Hepatocyte (in vitro differentiated cells): ENCODE data around the gene BRI3. TPM values are rescaled to one million over a fixed set of nuclear protein-coding genes. Genes with fewer than 3 reads are reported as not detected.
A peak's percentile ranks its signal among the peaks of the same experiment; 100 is the strongest.

ENCODE experiments used
- DNase-seq: peaks from one replicate; pipeline ENCODE4 v3.0.0-alpha.2; 2016; ENCODE audit warnings: low spot score
- H2AFZ ChIP-seq: fragments of 200-600 bp; sonication (generic); 2 replicates; pipeline ENCODE4 v1.6.0; 2016; ENCODE audit warnings: antibody characterized with exemption, mild to moderate bottlenecking
- H3K27ac ChIP-seq: fragments of 200-600 bp; sonication (generic); 2 replicates; pipeline ENCODE4 v1.5.1; 2016; ENCODE audit warnings: mild to moderate bottlenecking
- H3K27me3 ChIP-seq: fragments of 200-600 bp; sonication (generic); 2 replicates; pipeline ENCODE4 v1.6.1; 2016
- H3K36me3 ChIP-seq: fragments of 200-600 bp; sonication (generic); replicated peaks from 2 replicates; pipeline ENCODE4 v1.5.1; 2016; ENCODE audit warnings: low read depth; ENCODE audit not compliant: insufficient read depth
- H3K4me1 ChIP-seq: fragments of 200-600 bp; sonication (generic); 2 replicates; pipeline ENCODE4 v1.5.1; 2016; ENCODE audit warnings: mild to moderate bottlenecking, moderate library complexity; ENCODE audit not compliant: insufficient read depth
- H3K4me2 ChIP-seq: fragments of 200-600 bp; sonication (generic); 2 replicates; pipeline ENCODE4 v1.6.0; 2016
- H3K4me3 ChIP-seq: fragments of 200-600 bp; sonication (generic); 2 replicates; pipeline ENCODE4 v1.5.1; 2016; ENCODE audit warnings: mild to moderate bottlenecking
- H3K79me2 ChIP-seq: fragments of 200-600 bp; sonication (generic); 2 replicates; pipeline ENCODE4 v1.6.0; 2017; ENCODE audit warnings: mild to moderate bottlenecking
- H3K9me2 ChIP-seq: fragments of 200-600 bp; sonication (generic); replicated peaks from 2 replicates; pipeline ENCODE4 v1.6.0; 2017; ENCODE audit warnings: mild to moderate bottlenecking; ENCODE audit not compliant: insufficient read depth
- H3K9me3 ChIP-seq: fragments of 200-600 bp; sonication (generic); 2 replicates; pipeline ENCODE4 v1.5.1; 2016; ENCODE audit warnings: low read depth, mild to moderate bottlenecking
- H4K20me1 ChIP-seq: fragments of 200-600 bp; sonication (generic); 2 replicates; pipeline ENCODE4 v1.6.0; 2016; ENCODE audit warnings: mild to moderate bottlenecking; ENCODE audit not compliant: insufficient read depth, poor library complexity, severe bottlenecking
- CTCF ChIP-seq: fragments of 200-600 bp; sonication (generic); IDR thresholded peaks from 2 replicates; pipeline ENCODE4 v1.5.1; 2016; ENCODE audit warnings: antibody characterized with exemption, mild to moderate bottlenecking; ENCODE audit not compliant: poor library complexity
- EZH2 ChIP-seq: fragments of 200-600 bp; sonication (generic); IDR thresholded peaks from 2 replicates; pipeline ENCODE4 v1.6.1; 2016; ENCODE audit warnings: antibody characterized with exemption, mild to moderate bottlenecking, borderline replicate concordance
- EZH2phosphoT487 ChIP-seq: fragments of 200-600 bp; sonication (generic); IDR thresholded peaks from one replicate; pipeline ENCODE4 v1.6.1; 2018; ENCODE audit warnings: antibody characterized with exemption, mild to moderate bottlenecking, low read depth, moderate library complexity; ENCODE audit not compliant: unreplicated experiment, severe bottlenecking
- WGBS: methylation state at CpG from one replicate; pipeline ENCODE4 v1.1.6; 2016; ENCODE audit warnings: low lambda C conversion rate; ENCODE audit errors: missing lambda C conversion rate; 5-methylcytosine and 5-hydroxymethylcytosine counted together
- polyA plus RNA-seq: library from polyadenylated mRNA; unstranded; fragments of >200 nt; fragmentation: Nextera tagmentation; extraction: Ambion mirVana; gene quantifications from 2 replicates; pipeline ENCODE4 v1.2.1, GENCODE V29; 2016
- total RNA-seq: library from RNA; depleted of rRNA; stranded (reverse); fragments of >200 nt; gene quantifications from 2 replicates; pipeline ENCODE4 v1.2.3, GENCODE V29; 2014

The BRI3 gene
- total and polyA plus RNA-seq, 2 experiments from 2014 or later, result 71.5 to 101 TPM

- DNase-seq, result peak; percentile 77
- Histone ChIP-seq H3K4me3 (no peak overlapping the region), H4K20me1 (peaks cover 92% of the 10 kb centered on the region), H3K27me3 (no peaks in the 10 kb centered on the region), H2AFZ (no peak overlapping the region), H3K9me3 (no peaks in the 10 kb centered on the region), H3K4me1 (peaks cover 37% of the 10 kb centered on the region), H3K4me2 (no peak overlapping the region), H3K9me2 (no peaks in the 10 kb centered on the region), H3K27ac (no peak overlapping the region), H3K79me2 (peaks cover 78% of the 10 kb centered on the region), H3K36me3 (no peaks in the 10 kb centered on the region)
- WGBS, result 85% methylated on average over 13 of the region's 14 CpGs
- TF ChIP-seq EZH2, result no peak
- TF ChIP-seq CTCF, result no peak
- TF ChIP-seq EZH2phosphoT487, result no peak
These were observed 6.0 kb downstream of the BRI3 start for GRCh38 chr7:98287486-98287959.

GRCh38 chr7:98288064-98288823 is 6.8 kb downstream of the BRI3 start:
- Histone ChIP-seq H3K4me3 (no peak overlapping the region), H3K79me2 (peaks cover 71% of the 10 kb centered on the region), H3K4me2 (no peak overlapping the region), H3K36me3 (no peaks in the 10 kb centered on the region), H3K9me3 (no peaks in the 10 kb centered on the region), H3K27ac (no peak overlapping the region), H3K27me3 (no peaks in the 10 kb centered on the region), H3K9me2 (no peaks in the 10 kb centered on the region), H4K20me1 (peaks cover 93% of the 10 kb centered on the region), H2AFZ (no peak overlapping the region), H3K4me1 (peaks cover 33% of the 10 kb centered on the region)
- DNase-seq, result no peak
- WGBS, result 95% methylated on average over 12 of the region's 12 CpGs
- TF ChIP-seq EZH2 (no peak), EZH2phosphoT487 (no peak), CTCF (no peak)

- Histone ChIP-seq H3K9me3 (no peaks in the 10 kb centered on the region), H4K20me1 (peaks cover 85% of the 10 kb centered on the region), H3K4me1 (peaks cover 21% of the 10 kb centered on the region), H3K27me3 (no peaks in the 10 kb centered on the region), H3K79me2 (peaks cover 60% of the 10 kb centered on the region), H3K27ac (no peak overlapping the region), H3K9me2 (no peaks in the 10 kb centered on the region), H3K36me3 (no peaks in the 10 kb centered on the region), H2AFZ (no peak overlapping the region), H3K4me3 (no peak overlapping the region), H3K4me2 (no peak overlapping the region)
- DNase-seq, result no peak
- no peak for TF ChIP-seq CTCF
- TF ChIP-seq EZH2, result no peak
- TF ChIP-seq EZH2phosphoT487, result no peak
- WGBS, result 95% methylated on average over 4 of the region's 4 CpGs
These were observed 7.9 kb downstream of the BRI3 start for GRCh38 chr7:98289333-98289875.
